D721Med (cell line): ENCODE data around the gene NSA2.
"Not testable (repeated sequence)": the region's sequence is repeated elsewhere in the genome, so short reads cannot be mapped to it uniquely, and the experiment has no call there.

Source experiments
- DNase-seq: peaks from one replicate; pipeline ENCODE4 v3.0.0; 2011; ENCODE audit warnings: low spot score; ENCODE audit not compliant: insufficient read length
- FAIRE-seq: peaks from 2 replicates; lab custom pipeline; 2011; peaks lifted over from hg19 to GRCh38; lab: Jason Lieb, UNC
- TF ChIP-seq, protein P1 (sequence below): IDR thresholded peaks from 2 replicates; pipeline ENCODE4 v1.5.1; 2012; ENCODE audit warnings: mild to moderate bottlenecking, control low read depth; ENCODE audit not compliant: insufficient read depth; ENCODE audit errors: missing control alignments

The NSA2 gene

DNA sequence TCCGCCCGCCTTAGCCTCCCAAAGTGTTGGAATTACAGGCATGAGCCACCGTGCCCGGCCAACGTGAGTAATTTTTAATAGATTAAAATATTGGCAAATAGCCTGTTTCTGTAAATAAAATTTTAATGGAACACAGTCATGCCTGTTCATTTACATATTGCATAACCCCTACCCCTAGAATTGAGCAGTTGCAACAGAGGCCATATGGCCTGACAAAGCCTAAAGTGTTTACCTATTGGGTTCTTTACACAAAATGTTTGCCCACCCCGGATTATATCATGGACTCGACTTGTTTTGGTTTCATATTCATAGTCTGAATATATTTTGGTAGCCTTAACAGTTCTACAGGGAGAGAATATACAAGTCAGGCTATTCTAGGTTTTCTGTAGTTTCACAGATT, 5.3 kb downstream of the NSA2 start:
- TF ChIP-seq, protein P1, sequence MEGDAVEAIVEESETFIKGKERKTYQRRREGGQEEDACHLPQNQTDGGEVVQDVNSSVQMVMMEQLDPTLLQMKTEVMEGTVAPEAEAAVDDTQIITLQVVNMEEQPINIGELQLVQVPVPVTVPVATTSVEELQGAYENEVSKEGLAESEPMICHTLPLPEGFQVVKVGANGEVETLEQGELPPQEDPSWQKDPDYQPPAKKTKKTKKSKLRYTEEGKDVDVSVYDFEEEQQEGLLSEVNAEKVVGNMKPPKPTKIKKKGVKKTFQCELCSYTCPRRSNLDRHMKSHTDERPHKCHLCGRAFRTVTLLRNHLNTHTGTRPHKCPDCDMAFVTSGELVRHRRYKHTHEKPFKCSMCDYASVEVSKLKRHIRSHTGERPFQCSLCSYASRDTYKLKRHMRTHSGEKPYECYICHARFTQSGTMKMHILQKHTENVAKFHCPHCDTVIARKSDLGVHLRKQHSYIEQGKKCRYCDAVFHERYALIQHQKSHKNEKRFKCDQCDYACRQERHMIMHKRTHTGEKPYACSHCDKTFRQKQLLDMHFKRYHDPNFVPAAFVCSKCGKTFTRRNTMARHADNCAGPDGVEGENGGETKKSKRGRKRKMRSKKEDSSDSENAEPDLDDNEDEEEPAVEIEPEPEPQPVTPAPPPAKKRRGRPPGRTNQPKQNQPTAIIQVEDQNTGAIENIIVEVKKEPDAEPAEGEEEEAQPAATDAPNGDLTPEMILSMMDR = no peak
- DNase-seq (no peak), FAIRE-seq (no peak)

DNA sequence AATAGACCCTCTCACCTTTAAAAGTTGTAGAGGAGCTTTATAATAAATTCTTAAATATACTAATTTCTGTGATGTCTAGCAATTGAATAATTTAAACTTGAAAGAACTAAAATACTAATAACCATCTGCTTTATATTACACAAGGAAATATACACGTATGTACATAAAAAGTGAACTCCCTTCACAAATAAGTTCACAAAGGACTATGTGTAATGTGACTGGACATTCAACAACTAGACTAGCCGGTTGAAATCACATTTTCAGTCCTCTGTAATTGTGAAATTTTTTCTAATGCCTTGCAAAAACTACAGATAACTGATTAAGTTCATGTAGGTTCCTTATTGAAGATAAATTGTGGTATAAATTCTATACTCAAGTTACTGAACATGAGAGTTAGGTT, 11.6 kb downstream of the NSA2 start:
- FAIRE-seq (no peak), DNase-seq (no peak)
- TF ChIP-seq, protein P1 = no peak

DNA sequence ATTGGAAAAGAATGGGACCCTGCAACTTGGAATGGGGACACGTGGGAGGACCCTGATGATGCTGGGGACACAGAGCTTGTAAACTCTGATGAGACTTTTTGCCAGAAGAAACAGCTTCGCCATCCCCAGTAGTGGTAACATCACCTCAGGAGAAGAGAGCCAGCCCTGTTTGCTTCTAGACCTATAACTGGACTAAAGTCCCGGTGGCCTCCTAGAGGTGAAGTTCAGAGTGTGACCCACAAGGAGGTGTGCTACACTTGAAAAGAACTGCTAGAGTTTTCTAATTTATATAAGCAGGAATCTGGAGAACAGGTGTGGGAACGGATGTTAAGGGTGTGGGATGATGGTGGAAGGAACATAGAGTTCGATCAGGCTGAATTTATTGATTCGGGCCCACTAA, 19.8 kb downstream of the NSA2 start:
- FAIRE-seq (no peak), DNase-seq (no peak)
- TF ChIP-seq, protein P1 = no peak

DNA sequence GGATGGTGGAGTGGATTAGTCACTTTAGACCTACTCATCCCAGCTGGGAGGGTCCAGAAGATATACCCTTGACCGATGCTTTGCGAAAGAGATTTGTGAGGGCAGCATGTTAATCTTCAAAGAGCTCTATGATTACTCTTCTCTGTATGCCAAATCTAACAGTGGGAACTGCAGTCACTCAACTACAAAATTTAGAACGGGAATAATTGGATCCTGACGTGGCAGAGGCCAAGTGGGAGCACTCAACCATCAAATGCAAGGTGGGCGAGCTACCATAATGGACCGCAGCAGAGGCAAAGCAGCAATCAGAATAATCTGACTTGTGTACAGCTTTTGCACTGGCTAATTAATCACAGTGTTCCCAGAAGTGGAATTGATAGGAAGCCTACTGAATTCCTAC, 20.4 kb downstream of the NSA2 start:
- FAIRE-seq = no peak
- TF ChIP-seq, protein P1 = no peak
- no peak for DNase-seq

DNA sequence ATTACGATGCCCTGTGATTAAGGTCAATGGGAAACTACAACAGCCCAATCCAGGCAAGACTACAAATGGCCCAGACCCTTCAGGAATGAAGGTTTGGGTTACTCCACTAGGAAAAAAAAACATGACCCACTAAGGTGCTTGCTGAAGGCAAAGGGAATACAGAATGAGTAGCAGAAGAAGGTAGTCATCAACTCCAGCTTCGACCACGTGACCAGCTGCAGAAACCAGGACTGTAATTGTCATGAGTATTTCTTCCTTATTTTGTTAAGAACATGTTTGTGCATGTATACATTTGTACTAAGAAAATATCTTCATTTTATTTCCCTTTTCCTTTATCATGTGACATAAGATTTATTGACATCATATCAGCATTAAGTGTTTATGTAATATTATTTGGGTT, 24.6 kb downstream of the NSA2 start:
- FAIRE-seq, DNase-seq: not testable (repeated sequence)

DNA sequence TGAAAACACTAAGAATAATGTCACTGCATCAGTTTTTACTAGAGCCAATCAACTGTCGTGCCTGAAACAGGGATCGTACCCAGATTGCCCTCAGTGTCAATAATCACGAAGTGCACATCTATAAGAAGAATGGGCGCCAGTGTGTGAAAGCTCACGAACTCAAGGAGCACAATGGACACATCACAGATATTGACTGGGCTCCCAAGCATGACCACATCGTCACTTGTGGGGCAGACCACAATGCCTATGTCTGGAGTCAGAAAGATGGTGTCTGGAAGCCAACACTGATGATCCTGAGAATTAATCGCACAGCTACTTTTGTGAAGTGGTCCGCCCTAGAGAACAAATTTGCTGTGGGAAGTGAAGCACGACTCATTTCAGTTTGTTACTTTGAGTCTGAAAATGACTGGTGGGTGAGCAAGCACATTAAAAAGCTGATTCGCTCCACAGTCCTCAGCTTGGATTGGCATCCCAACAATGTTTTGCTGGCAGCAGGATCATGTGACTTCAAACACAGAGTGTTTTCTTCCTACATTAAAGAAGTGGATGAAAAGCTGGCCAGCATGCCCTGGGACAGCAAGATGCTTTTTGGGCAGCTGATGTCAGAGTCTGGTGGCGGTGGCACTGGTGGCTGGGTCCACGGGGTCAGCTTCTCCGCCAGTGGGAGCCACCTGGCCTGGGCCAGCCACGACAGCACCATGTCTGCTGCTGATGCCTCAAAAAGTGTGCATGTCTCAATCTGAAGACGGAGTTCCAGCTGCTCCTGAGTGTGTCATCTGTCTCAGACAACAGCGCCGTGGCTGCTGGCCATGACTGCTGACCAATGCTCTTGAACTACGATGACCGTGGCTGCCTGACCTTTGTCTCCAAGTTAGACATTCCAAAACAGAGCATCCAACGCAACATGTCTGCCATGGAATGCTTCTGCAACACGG, 32.2 kb downstream of the NSA2 start:
- FAIRE-seq (no peak), DNase-seq (no peak)
- TF ChIP-seq, protein P1 = no peak

DNA sequence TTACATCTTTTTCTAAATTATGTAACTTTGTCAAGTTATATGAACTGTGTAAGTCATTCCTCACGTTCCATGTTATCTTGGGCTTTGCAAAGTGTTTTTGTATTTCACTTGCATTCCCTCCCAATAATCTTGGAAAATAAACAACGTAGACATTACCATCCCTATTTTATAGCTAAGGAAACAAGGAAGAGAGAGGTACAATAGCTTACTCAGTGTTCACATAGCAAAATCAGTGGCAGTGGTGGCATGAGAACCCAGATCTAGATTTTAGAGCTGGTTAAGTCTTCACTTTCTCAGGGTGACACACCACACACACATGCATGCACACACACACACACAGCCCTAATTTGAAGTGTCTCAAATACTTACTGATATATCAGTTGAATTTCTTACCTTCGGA, 34.1 kb downstream of the NSA2 start:
- DNase-seq = no peak
- TF ChIP-seq, protein P1 = no peak
- no peak for FAIRE-seq

DNA sequence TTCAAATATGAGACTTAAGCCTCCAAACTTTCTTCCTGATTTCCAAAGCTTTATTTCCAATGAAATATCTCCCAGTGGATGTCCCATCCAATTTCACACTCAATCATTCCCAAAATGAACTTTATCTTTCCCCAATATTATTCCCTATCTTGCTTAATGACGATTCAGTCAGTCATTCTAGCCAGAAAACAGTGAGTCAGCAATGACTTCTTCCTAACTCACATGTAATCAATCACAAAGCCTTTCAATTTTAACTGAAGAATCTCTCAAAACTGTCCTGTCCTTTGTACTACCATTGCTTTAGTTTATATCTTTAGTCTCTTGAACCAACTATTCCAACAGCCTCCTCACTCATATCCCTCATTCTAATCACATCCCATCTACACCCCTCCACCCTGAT, 34.9 kb downstream of the NSA2 start:
- no peak for FAIRE-seq

More for the DNA sequence above, 34.9 kb downstream of the NSA2 start:
- DNase-seq = no peak
- TF ChIP-seq, protein P1 = no peak
